Heart left ventricle (tissue), 16 donors: ENCODE results near the gene SCUBE2. TPM values are rescaled to one million over a fixed set of nuclear protein-coding genes. Genes with fewer than 3 reads are reported as not detected.

Experiments
- ATAC-seq, 4 donors: fragments of 200-7000 bp; cut with Tn5 transposase; one replicate each; pipeline ENCODE4 v1.9.1; 2020 to 2022; ENCODE audit warnings: moderate library complexity in 4 of 4, mild to moderate bottlenecking in 3 of 4, moderate number of reproducible peaks in 1 of 4
- DNase-seq, 5 donors: peaks; one replicate each; pipeline ENCODE4 v3.0.0-alpha.2; 2020
- H3K27ac ChIP-seq, 12 donors: fragments of 200-600 bp; sonication (generic) in 4 of 12; one replicate each; pipeline versions ENCODE4 v1.5.0 to v1.8.0; 2016 to 2022; ENCODE audit warnings: mild to moderate bottlenecking in 2 of 12
- H3K27me3 ChIP-seq, 9 donors: fragments of 200-600 bp; sonication (generic) in 2 of 9; one replicate each; pipeline versions ENCODE4 v1.5.1 to v1.8.0; 2016 to 2022; ENCODE audit warnings: mild to moderate bottlenecking in 3 of 9
- H3K36me3 ChIP-seq, 9 donors: fragments of 200-600 bp; sonication (generic) in 2 of 9; one replicate each; pipeline versions ENCODE4 v1.5.0 to v1.8.0; 2018 to 2022; ENCODE audit warnings: mild to moderate bottlenecking in 2 of 9
- H3K4me1 ChIP-seq, 12 donors: fragments of 200-600 bp; sonication (generic) in 4 of 12; one replicate each; pipeline versions ENCODE4 v1.5.0 to v1.8.0; 2016 to 2022; ENCODE audit warnings: mild to moderate bottlenecking in 3 of 12
- H3K4me3 ChIP-seq, 12 donors: fragments of 200-600 bp; sonication (generic) in 4 of 12; one replicate each; pipeline versions ENCODE4 v1.5.0 to v1.8.0; 2017 to 2022; ENCODE audit warnings: mild to moderate bottlenecking in 9 of 12, moderate library complexity in 4 of 12
- H3K9me3 ChIP-seq, 12 donors: fragments of 200-600 bp; sonication (generic) in 4 of 12; one replicate each; pipeline versions ENCODE4 v1.5.0 to v1.8.0; 2016 to 2022; ENCODE audit warnings: mild to moderate bottlenecking in 1 of 12
- POLR2A ChIP-seq, 2 donors: fragments of 450-650 bp; IDR thresholded peaks; one replicate each; pipeline ENCODE4 v1.6.1; 2017; ENCODE audit warnings: antibody characterized with exemption in 2 of 2, mild to moderate bottlenecking in 2 of 2, moderate library complexity in 2 of 2
- WGBS, 4 donors: extraction: QIAGEN DNeasy Blood & Tissue Kit in 2 of 4; methylation state at CpG; one replicate each; pipeline versions ENCODE4 v1.1.5 to v1.1.7; 2013 to 2018; 5-methylcytosine and 5-hydroxymethylcytosine counted together
- intact Hi-C, 10 donors: fragments of 100-400 bp; cut with DNase I; formaldehyde crosslinking; loops; one replicate each; pipeline versions ENCODE4 v1.11.1 to v1.14.2; 2022
- polyA plus RNA-seq, 2 donors: library from polyadenylated mRNA; stranded (reverse); fragments of 200-250 nt; gene quantifications; one replicate each; pipeline ENCODE4 v1.2.3, GENCODE V29; 2013
- total RNA-seq, 9 donors: library from RNA; depleted of rRNA in 2 of 9; stranded (reverse); fragments of >200 nt in 2 of 9; fragmentation: NEBNext Ultra II Directional in 3 of 9; extraction: Animal tissue kit (Norgen Biotek cat#: 25700) in 3 of 9; gene quantifications; one replicate each; pipeline versions ENCODE4 v1.1.0 to v1.2.4, GENCODE V29; 2016 to 2023
- TF ChIP-seq, protein P1 (sequence below), 12 donors: fragments of 200-600 bp; sonication (generic) in 4 of 12; IDR thresholded peaks; one replicate each; pipeline versions ENCODE4 v1.5.0 to v1.8.0; 2018 to 2022; ENCODE audit warnings: antibody characterized with exemption in 12 of 12, mild to moderate bottlenecking in 5 of 12
- donor health status: ischemic (EF 13 %, LVEDD 7.1; RV severe dilation, severe dysfunction).
- donor health status: healthy with polysubstance abuse.
- donor health status: DM: no; HTN: yes; CAD: no.
- donor health status: DM: no; HTN: no; CAD: no.
- donor health status: ischemic (EF 25% LVEDD 6.9; RV normal size, moderate dysfunction).
- donor health status: ischemic (EF 25% LVEDD 5.7; RV mildly dilated, moderate dysfunction).
- donor health status: healthy.
- donor health status: DM: yes; HTN: yes; CAD: no.
- donor health status: ischemic (EF 35%, LVEDD 5.7; RV mildly dilated, moderate dysfunction).
- donor health status: nonischemic (EF 11% LVEDD 7.7; RV severe dilation, severe dysfunction).
- donor health status: DM: yes; HTN: yes; CAD: no.
- donor health status: PGD.
- donor health status: ischemic (EF 29% LVEDD 5.4; RV normal size, mild dysfunction).
- donor health status: nonischemic (EF 23%, LVEDD 6.1; RV moderate dilation, normal function).

The SCUBE2 gene
- total and polyA plus RNA-seq, 11 donors, result 0.08 to 4.3 (median 0.83) TPM

DNA sequence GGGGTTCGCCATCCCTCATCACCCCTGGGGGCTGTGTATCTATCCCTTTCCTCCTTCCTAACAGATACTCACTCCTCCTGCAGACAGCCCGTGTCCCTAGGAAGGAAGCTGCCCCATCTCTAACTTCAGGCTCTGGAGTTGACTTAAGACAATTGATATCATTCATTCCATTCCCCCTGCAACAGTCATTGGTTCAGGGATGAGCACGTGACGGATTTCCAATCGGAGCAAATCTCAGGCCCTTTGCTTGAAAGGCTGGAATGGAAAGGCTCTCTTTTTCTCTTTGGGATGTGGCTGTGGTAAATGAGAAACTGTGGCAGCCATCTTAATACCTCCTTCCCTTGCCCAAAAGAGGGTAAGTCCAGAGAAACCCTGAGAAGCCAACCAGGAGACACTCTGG is 5.0 kb upstream of the SCUBE2 start:
- Histone ChIP-seq H3K4me3 (no peak overlapping the region), H3K9me3 (no peaks in the 10 kb centered on the region), H3K36me3 (no peaks in the 10 kb centered on the region), H3K27me3 (peaks cover 0 to 16% (median 7%) of the 10 kb centered on the region in 9 donors), H3K27ac (no peak overlapping the region), H3K4me1 (peaks cover 0 to 7% (median 0%) of the 10 kb centered on the region in 12 donors)
- intact Hi-C loops, result no loop called here
- WGBS, 4 donors, result 92 to 96% (median 94%) methylated on average over 5 of the region's 5 CpGs
- TF ChIP-seq, protein P1, sequence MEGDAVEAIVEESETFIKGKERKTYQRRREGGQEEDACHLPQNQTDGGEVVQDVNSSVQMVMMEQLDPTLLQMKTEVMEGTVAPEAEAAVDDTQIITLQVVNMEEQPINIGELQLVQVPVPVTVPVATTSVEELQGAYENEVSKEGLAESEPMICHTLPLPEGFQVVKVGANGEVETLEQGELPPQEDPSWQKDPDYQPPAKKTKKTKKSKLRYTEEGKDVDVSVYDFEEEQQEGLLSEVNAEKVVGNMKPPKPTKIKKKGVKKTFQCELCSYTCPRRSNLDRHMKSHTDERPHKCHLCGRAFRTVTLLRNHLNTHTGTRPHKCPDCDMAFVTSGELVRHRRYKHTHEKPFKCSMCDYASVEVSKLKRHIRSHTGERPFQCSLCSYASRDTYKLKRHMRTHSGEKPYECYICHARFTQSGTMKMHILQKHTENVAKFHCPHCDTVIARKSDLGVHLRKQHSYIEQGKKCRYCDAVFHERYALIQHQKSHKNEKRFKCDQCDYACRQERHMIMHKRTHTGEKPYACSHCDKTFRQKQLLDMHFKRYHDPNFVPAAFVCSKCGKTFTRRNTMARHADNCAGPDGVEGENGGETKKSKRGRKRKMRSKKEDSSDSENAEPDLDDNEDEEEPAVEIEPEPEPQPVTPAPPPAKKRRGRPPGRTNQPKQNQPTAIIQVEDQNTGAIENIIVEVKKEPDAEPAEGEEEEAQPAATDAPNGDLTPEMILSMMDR (IDR thresholded peaks at IDR 0.05), result no peak
- TF ChIP-seq POLR2A (IDR thresholded peaks at IDR 0.05), result no peak
- DNase-seq (no peak), ATAC-seq (no peak)

DNA sequence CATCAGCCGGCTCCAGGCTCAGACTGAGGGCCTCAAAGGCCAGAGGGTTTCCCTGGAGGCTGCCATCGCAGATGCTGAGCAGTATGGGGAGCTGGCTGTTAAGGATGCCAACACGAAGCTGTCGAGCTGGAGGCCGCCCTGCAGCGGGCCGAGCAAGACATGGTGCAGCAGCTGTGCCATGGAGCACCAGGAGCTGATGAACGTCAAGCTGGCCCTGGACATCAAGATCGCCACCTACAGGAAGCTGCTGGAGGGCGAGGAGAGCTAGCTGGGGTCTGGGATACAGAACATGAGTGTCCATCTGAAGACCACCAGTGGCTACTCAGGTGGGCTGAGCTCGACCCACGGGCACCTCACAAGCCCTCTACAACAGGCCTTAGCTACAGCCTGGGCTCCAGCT is 4.0 kb upstream of the SCUBE2 start:
- no peak for TF ChIP-seq POLR2A (IDR thresholded peaks at IDR 0.05)
- TF ChIP-seq, protein P1 (IDR thresholded peaks at IDR 0.05), result peak in 3 of 12 donors; percentile 11 to 21 (median 15)
- Histone ChIP-seq H3K4me3 (no peak overlapping the region), H3K36me3 (no peaks in the 10 kb centered on the region), H3K9me3 (no peaks in the 10 kb centered on the region), H3K27ac (no peak overlapping the region), H3K27me3 (peaks cover 0 to 26% (median 7%) of the 10 kb centered on the region in 9 donors), H3K4me1 (peaks cover 0 to 15% (median 0%) of the 10 kb centered on the region in 12 donors)
- 88 to 91% (median 90%) methylated on average over 9 to 12 of the region's 12 CpGs for WGBS, 4 donors
- ATAC-seq, result no peak
- intact Hi-C loops, result no loop called here
- DNase-seq, result no peak

DNA sequence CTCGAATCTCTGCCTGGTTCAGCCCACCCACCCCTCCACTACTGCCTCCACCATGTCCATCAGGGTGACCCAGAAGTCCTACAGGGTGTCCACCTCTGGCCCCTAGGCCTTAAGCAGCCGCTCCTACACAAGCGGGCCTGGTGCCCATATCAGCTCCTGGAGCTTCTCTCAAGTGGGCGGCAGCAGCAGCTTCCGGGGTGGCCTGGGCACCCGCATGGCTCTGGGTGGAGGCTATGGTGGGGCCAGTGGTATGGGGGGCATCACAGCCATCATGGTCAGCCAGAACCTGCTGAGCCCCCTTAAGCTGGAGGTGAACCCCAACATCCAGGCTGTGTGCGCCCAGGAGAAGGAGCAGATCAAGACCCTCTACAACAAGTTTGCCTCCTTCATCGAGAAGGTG is 3.0 kb upstream of the SCUBE2 start:
- DNase-seq (no peak), ATAC-seq (no peak)
- TF ChIP-seq POLR2A (IDR thresholded peaks at IDR 0.05), result no peak
- Histone ChIP-seq H3K9me3 (no peaks in the 10 kb centered on the region), H3K4me3 (no peak overlapping the region), H3K27me3 (peaks cover 0 to 36% (median 7%) of the 10 kb centered on the region in 9 donors), H3K4me1 (peaks cover 0 to 15% (median 0%) of the 10 kb centered on the region in 12 donors), H3K27ac (no peak overlapping the region), H3K36me3 (no peaks in the 10 kb centered on the region)
- intact Hi-C loops, result no loop called here
- WGBS, 4 donors, result 97 to 98% (median 97%) methylated on average over 6 to 8 of the region's 8 CpGs

DNA sequence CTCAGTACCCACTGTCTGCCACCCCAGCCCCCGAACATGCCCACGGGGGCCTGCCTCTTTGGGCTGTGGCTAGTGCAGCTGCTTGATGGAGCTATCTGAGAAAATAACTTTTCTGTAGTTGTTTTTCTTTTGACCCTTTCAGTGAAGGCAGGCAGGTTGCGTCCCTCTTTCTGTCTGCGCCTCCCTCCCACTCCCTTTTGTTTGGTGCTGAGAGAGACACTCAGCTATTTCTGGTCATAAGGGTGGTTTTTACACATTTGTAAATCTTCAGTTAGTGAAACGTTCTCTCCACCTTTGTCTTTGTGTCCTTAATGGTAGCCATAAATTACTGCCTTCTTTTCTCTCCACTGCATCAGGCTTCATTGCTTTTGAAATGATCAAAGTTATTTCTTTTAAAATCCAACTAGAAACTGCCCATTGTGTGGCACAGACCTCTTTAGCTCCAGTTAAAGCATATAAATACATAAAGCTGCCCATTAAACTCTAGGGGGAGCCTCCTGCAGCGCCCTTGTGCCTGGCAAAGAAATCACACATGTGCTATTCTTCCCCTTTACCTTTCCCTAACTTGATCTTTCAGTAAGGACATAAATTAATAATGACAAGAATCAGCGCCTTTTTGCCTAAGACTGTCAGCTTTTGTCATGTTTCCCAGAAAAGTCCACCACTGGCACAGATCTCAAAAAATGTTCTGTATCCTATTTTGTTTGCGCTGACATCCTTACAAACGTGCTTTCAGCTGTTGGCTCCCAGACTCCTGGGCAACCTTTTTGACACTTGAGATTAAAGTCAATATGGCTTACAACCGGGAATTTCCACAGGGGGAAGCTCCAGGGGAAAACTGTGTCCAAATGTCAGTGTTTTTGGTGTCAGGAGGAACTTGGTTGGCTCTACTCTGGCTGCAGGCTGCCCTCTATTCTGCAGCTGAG is 1.7 kb upstream of the SCUBE2 start:
- no peak for TF ChIP-seq POLR2A (IDR thresholded peaks at IDR 0.05)
- TF ChIP-seq, protein P1 (IDR thresholded peaks at IDR 0.05), result peak in 1 of 12 donors; percentile 4
- H3K27me3 ChIP-seq, result peaks cover 0 to 44% (median 7%) of the 10 kb centered on the region in 9 donors

More for the DNA sequence above, 1.7 kb upstream of the SCUBE2 start:
- intact Hi-C loops, result no loop called here
- no peak for ATAC-seq
- no peak overlapping the region for H3K27ac ChIP-seq
- H3K36me3 ChIP-seq, result no peaks in the 10 kb centered on the region
- H3K4me3 ChIP-seq, result no peak overlapping the region
- H3K9me3 ChIP-seq, result no peaks in the 10 kb centered on the region
- H3K4me1 ChIP-seq, result peaks cover 0 to 15% (median 0%) of the 10 kb centered on the region in 12 donors
- WGBS, 4 donors, result 87 to 91% (median 89%) methylated on average over 10 of the region's 10 CpGs
- DNase-seq, result no peak
